ENCODE results near the gene FRYL.
"Not testable (repeated sequence)": the region's sequence is repeated elsewhere in the genome, so short reads cannot be mapped to it uniquely, and the experiment has no call there.

The FRYL gene

GRCh38 chr4:48720459-48720858, 59.6 kb downstream of the FRYL start:
- no peak for TF ChIP-seq CTCF (conservative IDR thresholded peaks at IDR 0.05; ENCODE audit: low read depth, low read length)
- no peak overlapping the region for H3K4me3 ChIP-seq (ENCODE audit: low read length)
- no peak for DNase-seq (ENCODE audit: low read depth)

- no peak for TF ChIP-seq CTCF (conservative IDR thresholded peaks at IDR 0.05; ENCODE audit: low read depth, low read length)
- DNase-seq (ENCODE audit: low read depth) = no peak
- H3K4me3 ChIP-seq (ENCODE audit: low read length) = no peak overlapping the region
These were observed 61.1 kb downstream of the FRYL start for GRCh38 chr4:48718818-48719465.

- DNase-seq (ENCODE audit: low read depth); H3K4me3 ChIP-seq (ENCODE audit: low read length): not testable (repeated sequence)
These were observed 63.8 kb downstream of the FRYL start for GRCh38 chr4:48716285-48716684.

DNA sequence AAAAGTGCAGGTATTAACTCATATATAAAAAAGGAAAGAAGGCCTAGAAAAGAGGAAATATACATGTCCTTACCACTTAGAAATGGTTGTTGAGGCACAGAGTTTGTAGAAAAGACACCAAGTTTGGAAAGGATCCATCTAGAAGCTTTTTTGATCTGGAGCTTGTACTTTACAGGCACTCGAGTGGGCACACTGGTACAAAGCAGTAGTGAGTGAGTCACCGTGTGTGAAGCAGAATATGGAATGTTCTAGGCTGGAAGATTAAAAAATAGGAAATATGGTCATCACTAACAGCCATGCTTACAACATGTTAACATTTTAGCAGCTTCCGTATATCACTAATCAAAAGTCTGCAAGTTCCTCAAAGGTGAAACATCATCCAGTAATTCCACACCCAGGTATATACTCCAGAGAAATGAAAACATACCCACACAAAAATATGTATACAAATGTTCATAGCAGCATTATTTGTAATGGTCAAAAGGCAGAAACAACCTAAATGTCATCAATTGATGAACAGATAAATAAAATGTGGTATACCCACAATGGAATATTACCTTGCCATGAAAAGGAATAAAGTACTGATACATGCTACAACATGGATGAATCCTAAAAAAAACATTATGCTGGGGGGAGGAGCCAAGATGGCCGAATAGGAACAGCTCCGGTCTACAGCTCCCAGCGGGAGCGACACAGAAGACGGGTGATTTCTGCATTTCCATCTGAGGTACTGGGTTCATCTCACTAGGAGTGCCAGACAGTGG, 69.5 kb downstream of the FRYL start:
- no peak overlapping the region for H3K4me3 ChIP-seq (ENCODE audit: low read length)
- no peak for TF ChIP-seq CTCF (conservative IDR thresholded peaks at IDR 0.05; ENCODE audit: low read depth, low read length)
- no peak for DNase-seq (ENCODE audit: low read depth)

DNA sequence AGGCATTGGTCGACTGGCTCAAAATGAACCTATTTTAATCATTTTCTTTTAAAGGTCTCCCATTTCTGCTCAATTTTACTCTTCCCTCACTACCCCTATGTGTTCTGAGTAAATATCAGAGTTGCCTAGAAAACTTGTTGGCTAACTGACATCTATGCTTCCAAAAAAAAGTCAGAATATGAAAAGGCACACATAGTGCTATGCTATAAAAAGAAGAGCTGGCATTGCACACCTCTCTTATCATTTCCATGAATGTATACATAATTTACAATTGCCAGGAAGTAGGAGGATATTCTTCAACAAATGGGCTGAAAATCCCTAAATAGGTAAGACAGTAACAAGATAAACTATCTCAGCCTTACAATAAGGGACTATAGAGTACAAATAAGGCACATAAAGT, 70.2 kb downstream of the FRYL start:
- DNase-seq (ENCODE audit: low read depth) = no peak
- H3K4me3 ChIP-seq (ENCODE audit: low read length) = no peak overlapping the region
- no peak for TF ChIP-seq CTCF (conservative IDR thresholded peaks at IDR 0.05; ENCODE audit: low read depth, low read length)

DNA sequence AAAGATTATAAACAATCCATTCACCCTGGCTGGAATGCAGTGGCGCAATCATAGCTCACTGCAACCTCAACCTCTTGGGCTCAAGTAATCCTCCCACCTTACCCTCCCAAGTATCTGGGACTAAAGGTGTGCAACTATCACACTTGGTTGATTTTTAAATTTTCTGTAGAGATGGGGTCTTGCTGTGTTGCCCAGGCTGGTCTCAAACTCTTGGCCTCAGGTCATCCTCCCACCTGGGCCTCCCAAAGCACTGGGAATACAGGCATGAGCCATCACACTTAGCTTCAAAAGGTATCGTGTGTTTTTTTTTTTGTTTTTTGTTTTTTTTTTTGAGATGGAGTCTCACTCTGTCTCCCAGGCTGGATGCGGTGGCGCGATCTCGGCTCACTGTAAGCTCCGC, 71.5 kb downstream of the FRYL start:
- no peak for TF ChIP-seq CTCF (conservative IDR thresholded peaks at IDR 0.05; ENCODE audit: low read depth, low read length)
- no peak for DNase-seq (ENCODE audit: low read depth)
- H3K4me3 ChIP-seq (ENCODE audit: low read length) = no peak overlapping the region

- TF ChIP-seq CTCF (conservative IDR thresholded peaks at IDR 0.05; ENCODE audit: low read depth, low read length) = no peak
- H3K4me3 ChIP-seq (ENCODE audit: low read length) = no peak overlapping the region
- no peak for DNase-seq (ENCODE audit: low read depth)
These were observed 73.3 kb downstream of the FRYL start for GRCh38 chr4:48706736-48707135.

Data from retinal pigment epithelial cell (primary cell).